HL-60 (cell line): ENCODE measurements around the gene BMPR2.

Source experiments
- DNase-seq, 2 experiments: peaks; one replicate each; pipeline ENCODE4 v3.0.0-alpha.2; 2010 to 2020; ENCODE audit warnings: low read depth in 1 of 2, low spot score in 1 of 2
- H3K27ac ChIP-seq: fragments of 250-450 bp; sonication (Bioruptor Pico); replicated peaks from 2 replicates; pipeline ENCODE4 v1.5.1; 2020; ENCODE audit warnings: mild to moderate bottlenecking, moderate library complexity
- H3K27me3 ChIP-seq: fragments of 250-450 bp; sonication (Bioruptor Pico); 2 replicates; pipeline ENCODE4 v1.5.1; 2021; ENCODE audit warnings: mild to moderate bottlenecking, moderate library complexity; ENCODE audit not compliant: insufficient read depth, poor library complexity, severe bottlenecking
- H3K4me3 ChIP-seq: replicated peaks from 2 replicates; pipeline ENCODE4 v1.5.1; 2011; ENCODE audit warnings: mild to moderate bottlenecking, control low read depth, low read length; ENCODE audit not compliant: insufficient read depth
- GABPA ChIP-seq: IDR thresholded peaks from 2 replicates; pipeline ENCODE4 v1.6.1; 2012; ENCODE audit warnings: low read depth
- POLR2AphosphoS5 ChIP-seq: IDR thresholded peaks from 2 replicates; pipeline ENCODE4 v1.6.1; 2012; ENCODE audit warnings: low read depth
- SPI1 ChIP-seq: IDR thresholded peaks from 2 replicates; pipeline ENCODE4 v1.6.1; 2012; ENCODE audit warnings: low read depth, mild to moderate bottlenecking, borderline replicate concordance
- TF ChIP-seq, protein P1 (sequence below): IDR thresholded peaks from one replicate; pipeline ENCODE4 v1.5.1; 2011; ENCODE audit warnings: low read length, control low read depth, inconsistent platforms; ENCODE audit not compliant: insufficient read depth
- TF ChIP-seq, protein P2 (sequence below): IDR thresholded peaks from 2 replicates; pipeline ENCODE4 v1.6.1; 2012; ENCODE audit warnings: low read depth; ENCODE audit not compliant: insufficient replicate concordance

The BMPR2 gene

DNA sequence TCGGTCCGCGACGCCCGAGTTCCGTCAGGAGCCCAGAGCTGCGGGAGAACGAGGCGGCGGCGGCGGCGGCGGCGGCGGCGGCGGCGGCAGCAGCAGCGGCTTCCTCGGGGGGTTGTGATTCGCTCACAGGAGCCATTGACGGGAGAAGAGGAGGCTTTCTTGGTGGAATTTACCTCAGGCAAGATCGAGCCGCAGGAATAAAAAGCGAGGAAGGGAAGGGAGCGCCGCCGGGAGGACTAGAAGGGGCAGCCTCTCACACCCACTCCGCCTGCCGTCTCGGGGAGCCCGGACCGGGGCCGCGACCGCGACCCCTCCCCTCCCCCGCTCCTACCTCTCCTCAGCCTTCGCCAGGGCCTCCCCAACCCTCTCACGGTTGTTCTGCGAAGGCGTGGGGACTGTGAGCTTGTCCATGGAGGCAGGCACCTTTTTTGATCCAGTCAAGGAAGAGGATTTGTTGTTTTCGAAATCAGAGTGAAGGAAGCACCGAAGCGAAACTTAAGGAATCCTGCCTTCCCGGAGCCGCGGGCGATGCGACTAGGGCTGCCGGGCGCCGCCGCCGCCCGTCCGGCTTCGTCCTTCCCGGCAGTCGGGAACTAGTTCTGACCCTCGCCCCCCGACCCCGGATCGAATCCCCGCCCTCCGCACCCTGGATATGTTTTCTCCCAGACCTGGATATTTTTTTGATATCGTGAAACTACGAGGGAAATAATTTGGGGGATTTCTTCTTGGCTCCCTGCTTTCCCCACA lies 506 bp downstream of the BMPR2 start:
- DNase-seq: peak in 1 of 2 experiments; percentile 4
- TF ChIP-seq POLR2AphosphoS5: no peak
- TF ChIP-seq, protein P1, sequence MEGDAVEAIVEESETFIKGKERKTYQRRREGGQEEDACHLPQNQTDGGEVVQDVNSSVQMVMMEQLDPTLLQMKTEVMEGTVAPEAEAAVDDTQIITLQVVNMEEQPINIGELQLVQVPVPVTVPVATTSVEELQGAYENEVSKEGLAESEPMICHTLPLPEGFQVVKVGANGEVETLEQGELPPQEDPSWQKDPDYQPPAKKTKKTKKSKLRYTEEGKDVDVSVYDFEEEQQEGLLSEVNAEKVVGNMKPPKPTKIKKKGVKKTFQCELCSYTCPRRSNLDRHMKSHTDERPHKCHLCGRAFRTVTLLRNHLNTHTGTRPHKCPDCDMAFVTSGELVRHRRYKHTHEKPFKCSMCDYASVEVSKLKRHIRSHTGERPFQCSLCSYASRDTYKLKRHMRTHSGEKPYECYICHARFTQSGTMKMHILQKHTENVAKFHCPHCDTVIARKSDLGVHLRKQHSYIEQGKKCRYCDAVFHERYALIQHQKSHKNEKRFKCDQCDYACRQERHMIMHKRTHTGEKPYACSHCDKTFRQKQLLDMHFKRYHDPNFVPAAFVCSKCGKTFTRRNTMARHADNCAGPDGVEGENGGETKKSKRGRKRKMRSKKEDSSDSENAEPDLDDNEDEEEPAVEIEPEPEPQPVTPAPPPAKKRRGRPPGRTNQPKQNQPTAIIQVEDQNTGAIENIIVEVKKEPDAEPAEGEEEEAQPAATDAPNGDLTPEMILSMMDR: no peak
- TF ChIP-seq, protein P2, sequence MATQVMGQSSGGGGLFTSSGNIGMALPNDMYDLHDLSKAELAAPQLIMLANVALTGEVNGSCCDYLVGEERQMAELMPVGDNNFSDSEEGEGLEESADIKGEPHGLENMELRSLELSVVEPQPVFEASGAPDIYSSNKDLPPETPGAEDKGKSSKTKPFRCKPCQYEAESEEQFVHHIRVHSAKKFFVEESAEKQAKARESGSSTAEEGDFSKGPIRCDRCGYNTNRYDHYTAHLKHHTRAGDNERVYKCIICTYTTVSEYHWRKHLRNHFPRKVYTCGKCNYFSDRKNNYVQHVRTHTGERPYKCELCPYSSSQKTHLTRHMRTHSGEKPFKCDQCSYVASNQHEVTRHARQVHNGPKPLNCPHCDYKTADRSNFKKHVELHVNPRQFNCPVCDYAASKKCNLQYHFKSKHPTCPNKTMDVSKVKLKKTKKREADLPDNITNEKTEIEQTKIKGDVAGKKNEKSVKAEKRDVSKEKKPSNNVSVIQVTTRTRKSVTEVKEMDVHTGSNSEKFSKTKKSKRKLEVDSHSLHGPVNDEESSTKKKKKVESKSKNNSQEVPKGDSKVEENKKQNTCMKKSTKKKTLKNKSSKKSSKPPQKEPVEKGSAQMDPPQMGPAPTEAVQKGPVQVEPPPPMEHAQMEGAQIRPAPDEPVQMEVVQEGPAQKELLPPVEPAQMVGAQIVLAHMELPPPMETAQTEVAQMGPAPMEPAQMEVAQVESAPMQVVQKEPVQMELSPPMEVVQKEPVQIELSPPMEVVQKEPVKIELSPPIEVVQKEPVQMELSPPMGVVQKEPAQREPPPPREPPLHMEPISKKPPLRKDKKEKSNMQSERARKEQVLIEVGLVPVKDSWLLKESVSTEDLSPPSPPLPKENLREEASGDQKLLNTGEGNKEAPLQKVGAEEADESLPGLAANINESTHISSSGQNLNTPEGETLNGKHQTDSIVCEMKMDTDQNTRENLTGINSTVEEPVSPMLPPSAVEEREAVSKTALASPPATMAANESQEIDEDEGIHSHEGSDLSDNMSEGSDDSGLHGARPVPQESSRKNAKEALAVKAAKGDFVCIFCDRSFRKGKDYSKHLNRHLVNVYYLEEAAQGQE: no peak
- TF ChIP-seq GABPA: no peak
- TF ChIP-seq SPI1: no peak
- Histone ChIP-seq H3K27me3 (peaks cover 8% of the 10 kb centered on the region), H3K27ac (no peak overlapping the region), H3K4me3 (peak overlapping the region; percentile 90)

DNA sequence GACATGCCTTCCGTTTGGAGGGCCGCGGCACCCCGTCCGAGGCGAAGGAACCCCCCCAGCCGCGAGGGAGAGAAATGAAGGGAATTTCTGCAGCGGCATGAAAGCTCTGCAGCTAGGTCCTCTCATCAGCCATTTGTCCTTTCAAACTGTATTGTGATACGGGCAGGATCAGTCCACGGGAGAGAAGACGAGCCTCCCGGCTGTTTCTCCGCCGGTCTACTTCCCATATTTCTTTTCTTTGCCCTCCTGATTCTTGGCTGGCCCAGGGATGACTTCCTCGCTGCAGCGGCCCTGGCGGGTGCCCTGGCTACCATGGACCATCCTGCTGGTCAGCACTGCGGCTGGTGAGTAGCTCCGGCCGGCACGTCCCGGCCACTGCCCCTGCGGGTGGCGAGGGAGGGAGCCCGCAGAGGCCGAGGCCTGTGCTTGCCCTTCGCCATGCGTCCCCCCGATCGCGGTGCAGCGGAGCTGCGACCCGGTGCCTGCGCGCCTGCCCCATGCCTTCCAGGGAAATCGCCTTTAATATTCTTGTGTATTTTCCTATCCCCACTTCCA lies 1.2 kb downstream of the BMPR2 start:
- peaks cover 8% of the 10 kb centered on the region for H3K27me3 ChIP-seq
- H3K27ac ChIP-seq: no peak overlapping the region
- peak overlapping the region; percentile 90 for H3K4me3 ChIP-seq
- TF ChIP-seq GABPA (no peak), SPI1 (no peak), POLR2AphosphoS5 (no peak)
- TF ChIP-seq, protein P1: no peak
- TF ChIP-seq, protein P2: no peak
- DNase-seq: peak in 1 of 2 experiments; percentile 8

DNA sequence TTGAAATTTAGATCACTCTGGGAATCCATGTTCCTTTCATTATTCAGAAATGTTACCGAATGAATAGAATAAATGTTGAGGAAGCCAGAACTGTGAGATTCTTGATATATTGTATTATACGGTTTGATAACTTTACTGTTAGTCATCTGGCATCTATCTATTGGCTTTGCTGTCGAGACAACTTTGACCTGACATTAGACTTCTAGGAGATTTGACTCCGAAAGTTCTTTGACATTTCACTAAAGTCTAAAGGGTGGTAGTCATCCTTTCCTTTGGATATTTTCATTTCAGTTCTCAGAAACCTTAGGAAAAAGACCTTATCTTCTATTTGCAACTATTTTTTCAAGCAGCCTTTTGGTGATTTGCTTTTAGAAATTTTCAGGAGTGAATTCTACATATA lies 1.9 kb downstream of the BMPR2 start:
- TF ChIP-seq POLR2AphosphoS5 (no peak), SPI1 (no peak), GABPA (no peak)
- TF ChIP-seq, protein P2: no peak
- TF ChIP-seq, protein P1: no peak
- Histone ChIP-seq H3K27ac (no peak overlapping the region), H3K4me3 (no peak overlapping the region), H3K27me3 (peaks cover 8% of the 10 kb centered on the region)
- DNase-seq: no peak
